AG04450 (cell line): ENCODE results near the gene UBXN4. TPM values are rescaled to one million over a fixed set of nuclear protein-coding genes. Genes with fewer than 3 reads are reported as not detected.

Source experiments
- CTCF ChIA-PET: fragments of 300-600, 350-600 bp; formaldehyde crosslinking; extraction: SDS; loops from one replicate; lab custom pipeline; 2022; ENCODE audit warnings: antibody characterized with exemption, inconsistent platforms; lab: Charles Lee
- POLR2A ChIA-PET: fragments of 350-600 bp; formaldehyde crosslinking; extraction: SDS; loops from one replicate; lab custom pipeline; 2021; ENCODE audit warnings: antibody characterized with exemption, inconsistent platforms; lab: Yijun Ruan, JAX
- DNase-seq: peaks from one replicate; pipeline ENCODE4 v3.0.0-alpha.2; 2011; ENCODE audit warnings: low read depth, low spot score
- H3K27ac ChIP-seq: one replicate; pipeline ENCODE4 v1.5.1; 2012; ENCODE audit warnings: low read depth, low read length, control low read depth
- H3K27me3 ChIP-seq: one replicate; pipeline ENCODE4 v1.6.0; 2012; ENCODE audit warnings: low read length; ENCODE audit not compliant: control insufficient read depth, insufficient read depth
- H3K4me3 ChIP-seq: 2 replicates; pipeline ENCODE4 v1.5.1; 2011; ENCODE audit warnings: mild to moderate bottlenecking, low read depth, low read length, control low read depth
- H3K9me3 ChIP-seq: 2 replicates; pipeline ENCODE4 v1.5.1; 2012; ENCODE audit warnings: low read length; ENCODE audit not compliant: control insufficient read depth, insufficient read depth
- CTCF ChIP-seq: IDR thresholded peaks from 2 replicates; pipeline ENCODE4 v1.5.1; 2011; ENCODE audit warnings: low read depth, low read length, control low read depth, inconsistent platforms
- polyA plus RNA-seq: library from polyadenylated mRNA; depleted of rRNA; stranded (reverse); fragments of >200 nt; gene quantifications from 2 replicates; pipeline ENCODE4 v1.2.3, GENCODE V29; 2011

Gene UBXN4
- polyA plus RNA-seq, 1 experiment = 141 TPM

DNA sequence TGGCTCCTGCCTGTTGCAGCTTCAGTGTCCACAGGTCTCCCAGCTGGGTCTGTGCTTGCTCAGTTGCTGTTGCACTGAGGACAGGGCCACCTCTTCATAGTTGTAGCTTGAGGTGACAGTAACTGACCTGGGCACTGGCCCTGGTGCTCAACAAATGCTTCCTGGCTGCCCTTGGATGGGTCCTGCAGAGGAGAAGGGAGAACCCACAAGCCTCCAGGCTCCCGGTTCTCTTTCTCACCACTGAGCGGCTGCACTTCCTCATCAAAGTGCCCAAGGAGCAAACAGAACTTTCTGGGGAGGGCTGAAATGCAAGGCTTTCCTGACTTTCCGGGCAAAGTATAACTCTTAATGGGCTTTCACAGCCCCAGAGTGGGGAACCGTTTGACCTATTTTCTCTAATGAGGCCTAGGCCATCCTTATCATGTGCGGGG, 56.6 kb downstream of the UBXN4 start:
- POLR2A ChIA-PET = no interaction called here
- TF ChIP-seq CTCF = no peak

GRCh38 chr2:135798762-135799161, 57.1 kb downstream of the UBXN4 start:
- no peak overlapping the region for H3K27ac ChIP-seq
- CTCF ChIA-PET = interaction anchor here (0.5 to 3.6 kb wide), 14 partner anchors 11 to 809 kb away, joined by 3 to 72 read pairs (median 12); partner anchors contain the start of gene LCT
- POLR2A ChIA-PET = no interaction called here
- DNase-seq = no peak
- H3K27me3 ChIP-seq = no peaks in the 10 kb centered on the region
- TF ChIP-seq CTCF = no peak
- peaks cover 12% of the 10 kb centered on the region for H3K9me3 ChIP-seq
- H3K4me3 ChIP-seq = no peak overlapping the region

More for the DNA sequence above, 56.6 kb downstream of the UBXN4 start:
- Histone ChIP-seq H3K4me3 (no peak overlapping the region), H3K9me3 (peaks cover 12% of the 10 kb centered on the region), H3K27ac (no peak overlapping the region), H3K27me3 (no peaks in the 10 kb centered on the region)
- DNase-seq = no peak
- CTCF ChIA-PET = interaction anchor here (0.5 to 3.6 kb wide), 30 partner anchors 8 to 809 kb away, joined by 3 to 72 read pairs (median 8); partner anchors contain the start of gene LCT

DNA sequence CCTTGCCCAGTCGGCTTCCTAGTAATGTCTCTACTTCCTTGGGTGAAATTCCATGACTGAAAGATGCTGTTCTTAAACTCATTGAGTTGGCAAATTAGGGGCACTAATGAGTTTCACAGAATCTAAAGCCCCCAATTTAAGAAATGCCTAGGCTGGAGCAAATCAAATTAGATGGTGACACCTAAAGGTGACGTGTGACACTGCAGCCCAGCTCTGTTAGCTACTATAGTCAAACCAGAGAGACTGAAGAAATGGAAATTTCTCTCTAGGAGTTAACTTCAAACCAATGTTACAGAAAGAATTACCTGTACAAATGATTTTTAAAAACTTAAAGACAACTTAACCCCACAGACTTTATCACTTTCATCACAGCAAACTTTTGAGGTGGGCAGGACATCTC, 58.1 kb downstream of the UBXN4 start:
- DNase-seq = no peak
- no peak overlapping the region for H3K27ac ChIP-seq
- CTCF ChIA-PET = interaction anchor here (3.2 to 3.6 kb wide), 3 partner anchors 12 to 810 kb away, joined by 37 to 72 read pairs (median 42); no protein-coding TSS in a partner anchor
- no peaks in the 10 kb centered on the region for H3K27me3 ChIP-seq
- no peak overlapping the region for H3K4me3 ChIP-seq
- POLR2A ChIA-PET = no interaction called here
- peaks cover 12% of the 10 kb centered on the region for H3K9me3 ChIP-seq
- no peak for TF ChIP-seq CTCF

- DNase-seq = no peak
- Histone ChIP-seq H3K27ac (no peak overlapping the region), H3K9me3 (peaks cover 12% of the 10 kb centered on the region), H3K4me3 (no peak overlapping the region), H3K27me3 (no peaks in the 10 kb centered on the region)
- ChIA-PET POLR2A (no interaction called here), CTCF (no interaction called here)
- TF ChIP-seq CTCF = no peak
Measured at GRCh38 chr2:135800513-135801460, 59.1 kb downstream of the UBXN4 start.

DNA sequence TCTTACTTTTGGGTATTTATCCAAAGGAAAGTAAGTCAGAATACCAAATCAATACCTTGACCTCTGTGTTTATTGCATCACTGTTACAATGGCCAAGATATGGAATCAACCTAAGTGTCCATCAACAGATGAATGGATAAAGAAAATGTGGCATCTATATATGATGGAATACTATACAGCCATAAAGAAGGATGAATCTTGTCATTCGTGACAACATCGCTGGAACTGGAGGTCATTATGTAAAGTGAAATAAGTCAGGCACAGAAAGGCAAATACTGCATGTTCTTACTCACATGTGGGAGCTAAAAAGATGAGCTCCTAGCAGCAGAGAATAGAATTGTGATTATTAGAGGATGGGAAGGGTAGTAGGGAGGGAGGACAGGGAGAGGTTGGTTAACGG, 60.7 kb downstream of the UBXN4 start:
- H3K9me3 ChIP-seq = peaks cover 12% of the 10 kb centered on the region
- no peak for TF ChIP-seq CTCF
- CTCF ChIA-PET = no interaction called here
- DNase-seq = no peak
- POLR2A ChIA-PET = no interaction called here
- H3K27ac ChIP-seq = no peak overlapping the region
- H3K27me3 ChIP-seq = no peaks in the 10 kb centered on the region
- no peak overlapping the region for H3K4me3 ChIP-seq
